Vagina (tissue), 2 donors: ENCODE measurements around the gene SLC39A11. TPM values are rescaled to one million over a fixed set of nuclear protein-coding genes. Genes with fewer than 3 reads are reported as not detected.

Experiments used
- DNase-seq, 2 donors: peaks; one replicate each; pipeline ENCODE4 v3.0.0-alpha.2; 2017; ENCODE audit errors: extremely low spot score in 2 of 2
- H3K27ac ChIP-seq: fragments of 200-600 bp; sonication (generic); one replicate; pipeline ENCODE4 v1.5.1; 2019
- H3K27me3 ChIP-seq: fragments of 200-600 bp; sonication (generic); one replicate; pipeline ENCODE4 v1.5.1; 2019
- H3K36me3 ChIP-seq, 2 donors: fragments of 200-600 bp; sonication (generic); one replicate each; pipeline ENCODE4 v1.5.1; 2017 to 2019
- H3K4me1 ChIP-seq: fragments of 200-600 bp; sonication (generic); one replicate; pipeline ENCODE4 v1.5.1; 2019
- H3K4me3 ChIP-seq, 2 donors: fragments of 200-600 bp; sonication (generic); 1 replicate in 1 of 2; 2 replicates in 1 of 2; pipeline ENCODE4 v1.5.1; 2016 to 2019
- H3K9me3 ChIP-seq: fragments of 200-600 bp; sonication (generic); one replicate; pipeline ENCODE4 v1.5.1; 2019
- CTCF ChIP-seq, 3 experiments: fragments of 450-650 bp in 2 of 3; fragments of 200-600 bp in 1 of 3; sonication (generic) in 1 of 3; IDR thresholded peaks; one replicate each; pipeline ENCODE4 v1.5.1; 2017 to 2019; ENCODE audit warnings: antibody characterized with exemption in 3 of 3, mild to moderate bottlenecking in 2 of 3, moderate library complexity in 2 of 3
- POLR2A ChIP-seq, 2 donors: fragments of 450-650 bp; IDR thresholded peaks; one replicate each; pipeline ENCODE4 v1.6.1; 2017; ENCODE audit warnings: antibody characterized with exemption in 2 of 2, mild to moderate bottlenecking in 2 of 2, moderate library complexity in 2 of 2
- POLR2AphosphoS5 ChIP-seq, 2 donors: sonication (generic); formaldehyde crosslinking; IDR thresholded peaks; one replicate each; pipeline ENCODE4 v1.9.0; 2017; ENCODE audit warnings: antibody characterized with exemption in 2 of 2, mild to moderate bottlenecking in 2 of 2, low read depth in 1 of 2; ENCODE audit not compliant: insufficient read depth in 1 of 2
- intact Hi-C: fragments of 100-400 bp; cut with DNase I; formaldehyde crosslinking; loops from one replicate; pipeline ENCODE4 v1.15.1; 2023
- total RNA-seq: library from RNA; depleted of rRNA; stranded (reverse); fragments of >200 nt; gene quantifications from one replicate; pipeline ENCODE4 v1.2.3, GENCODE V29; 2016

Gene SLC39A11
- total RNA-seq, 1 donor from 2014 or later, result 22.6 TPM

- peaks cover 0 to 8% of the 10 kb centered on the region in 2 donors for H3K36me3 ChIP-seq
- no peak overlapping the region for H3K27ac ChIP-seq
- H3K9me3 ChIP-seq, result no peaks in the 10 kb centered on the region
- no peak for DNase-seq
- no peak overlapping the region for H3K4me3 ChIP-seq
- H3K4me1 ChIP-seq, result peaks cover 28% of the 10 kb centered on the region
- no peaks in the 10 kb centered on the region for H3K27me3 ChIP-seq
- intact Hi-C loops, result no loop called here
- no peak for TF ChIP-seq POLR2A (IDR thresholded peaks at IDR 0.05)
- no peak for TF ChIP-seq POLR2AphosphoS5 (IDR thresholded peaks at IDR 0.05; ENCODE audit: insufficient read depth in 1 of 2, low read depth in 1 of 2)
- TF ChIP-seq CTCF (IDR thresholded peaks at IDR 0.05), result no peak
Observed at GRCh38 chr17:73090396-73091202, 1.9 kb downstream of the SLC39A11 start.

GRCh38 chr17:73089322-73090317 lies 2.9 kb downstream of the SLC39A11 start:
- Histone ChIP-seq H3K4me1 (peaks cover 28% of the 10 kb centered on the region), H3K27ac (no peak overlapping the region), H3K9me3 (no peaks in the 10 kb centered on the region), H3K27me3 (no peaks in the 10 kb centered on the region), H3K36me3 (peaks cover 0 to 13% of the 10 kb centered on the region in 2 donors), H3K4me3 (no peak overlapping the region)
- no peak for DNase-seq
- TF ChIP-seq CTCF (IDR thresholded peaks at IDR 0.05), result no peak
- no peak for TF ChIP-seq POLR2AphosphoS5 (IDR thresholded peaks at IDR 0.05; ENCODE audit: insufficient read depth in 1 of 2, low read depth in 1 of 2)
- no peak for TF ChIP-seq POLR2A (IDR thresholded peaks at IDR 0.05)
- intact Hi-C loops, result loop anchor here (5.0 kb wide), 1 partner anchor 292 kb away; no protein-coding TSS in a partner anchor

GRCh38 chr17:73088561-73088960 lies 3.9 kb downstream of the SLC39A11 start:
- intact Hi-C loops, result loop anchor here (5.0 kb wide), 1 partner anchor 291 kb away; no protein-coding TSS in a partner anchor
- Histone ChIP-seq H3K4me3 (no peak overlapping the region), H3K36me3 (peaks cover 0 to 21% of the 10 kb centered on the region in 2 donors), H3K9me3 (no peaks in the 10 kb centered on the region), H3K27me3 (no peaks in the 10 kb centered on the region), H3K4me1 (peaks cover 28% of the 10 kb centered on the region), H3K27ac (no peak overlapping the region)
- TF ChIP-seq POLR2AphosphoS5 (IDR thresholded peaks at IDR 0.05; ENCODE audit: insufficient read depth in 1 of 2, low read depth in 1 of 2) (no peak), CTCF (IDR thresholded peaks at IDR 0.05) (no peak), POLR2A (IDR thresholded peaks at IDR 0.05) (no peak)
- DNase-seq, result no peak

- Histone ChIP-seq H3K27me3 (no peaks in the 10 kb centered on the region), H3K9me3 (no peaks in the 10 kb centered on the region), H3K4me3 (no peak overlapping the region), H3K4me1 (no peaks in the 10 kb centered on the region), H3K36me3 (peaks cover 0 to 28% of the 10 kb centered on the region in 2 donors), H3K27ac (no peak overlapping the region)
- intact Hi-C loops, result no loop called here
- TF ChIP-seq POLR2A (IDR thresholded peaks at IDR 0.05) (no peak), CTCF (IDR thresholded peaks at IDR 0.05) (no peak), POLR2AphosphoS5 (IDR thresholded peaks at IDR 0.05; ENCODE audit: insufficient read depth in 1 of 2, low read depth in 1 of 2) (no peak)
- no peak for DNase-seq
Observed at GRCh38 chr17:73083432-73083831, 9.1 kb downstream of the SLC39A11 start.
